B cell (primary cell): ENCODE data around the gene NSG1. TPM values are rescaled to one million over a fixed set of nuclear protein-coding genes. Genes with fewer than 3 reads are reported as not detected.

Experiments used
- ATAC-seq: fragments of 200-7000 bp; cut with Tn5 transposase; one replicate; pipeline ENCODE4 v1.10.0; 2021; ENCODE audit warnings: low read depth, mild to moderate bottlenecking, moderate number of reproducible peaks, moderate library complexity
- CTCF ChIA-PET: fragments of 350-600 bp; sonication (Branson Sonifier 250); formaldehyde crosslinking; loops from one replicate; lab custom pipeline; 2021; ENCODE audit warnings: antibody characterized with exemption, inconsistent platforms; lab: Charles Lee
- POLR2A ChIA-PET: fragments of 350-600 bp; sonication (Branson Sonifier 250); formaldehyde crosslinking; loops from one replicate; lab custom pipeline; 2021; ENCODE audit warnings: antibody characterized with exemption; lab: Charles Lee
- DNase-seq: peaks from one replicate; pipeline ENCODE4 v3.0.0; 2013
- H2AFZ ChIP-seq: 2 replicates; pipeline ENCODE4 v1.6.1; 2012; ENCODE audit warnings: mild to moderate bottlenecking, low read depth, low read length; ENCODE audit not compliant: insufficient read depth, poor library complexity, severe bottlenecking
- H3K27ac ChIP-seq, 2 donors: 1 replicate in 1 of 2; 2 replicates in 1 of 2; pipeline ENCODE4 v1.5.1; 2012 to 2013; ENCODE audit warnings: low read length in 2 of 2, mild to moderate bottlenecking in 2 of 2, moderate library complexity in 1 of 2
- H3K27me3 ChIP-seq, 4 experiments: fragments of 200-600 bp in 1 of 4; sonication (generic) in 1 of 4; replicated peaks in 1 of 4; 1 replicate in 2 of 4; 2 replicates in 2 of 4; pipeline versions ENCODE4 v1.6.1 to v1.7.0; 2013 to 2016; ENCODE audit warnings: low read length in 3 of 4, mild to moderate bottlenecking in 2 of 4, mixed read lengths in 1 of 4, moderate library complexity in 1 of 4; ENCODE audit not compliant: insufficient read depth in 4 of 4, control insufficient read depth in 3 of 4; ENCODE audit errors: control extremely low read depth in 1 of 4
- H3K36me3 ChIP-seq, 2 experiments: replicated peaks in 1 of 2; 1 replicate in 1 of 2; 2 replicates in 1 of 2; pipeline versions ENCODE4 v1.6.1 to v1.7.1; 2013; ENCODE audit warnings: low read length in 1 of 2; ENCODE audit not compliant: insufficient read depth in 2 of 2, control insufficient read depth in 1 of 2; ENCODE audit errors: control extremely low read depth in 1 of 2, extremely low read depth in 1 of 2
- H3K4me1 ChIP-seq, 2 donors: fragments of 200-600 bp in 1 of 2; sonication (generic) in 1 of 2; 1 replicate in 1 of 2; 2 replicates in 1 of 2; pipeline versions ENCODE4 v1.5.1 to v1.6.1; 2013 to 2017; ENCODE audit warnings: low read length in 2 of 2; ENCODE audit not compliant: control insufficient read depth in 2 of 2, insufficient read depth in 2 of 2
- H3K4me2 ChIP-seq: replicated peaks from 2 replicates; pipeline ENCODE3; 2012; ENCODE audit warnings: mild to moderate bottlenecking, low read depth, low read length; ENCODE audit not compliant: poor library complexity, severe bottlenecking
- H3K4me3 ChIP-seq, 5 experiments: fragments of 200-600 bp in 1 of 5; sonication (generic) in 1 of 5; 1 replicate in 3 of 5; 2 replicates in 2 of 5; pipeline versions ENCODE4 v1.5.1 to v1.7.0; 2011 to 2016; ENCODE audit warnings: low read length in 4 of 5, mild to moderate bottlenecking in 4 of 5, low read depth in 2 of 5, control low read depth in 1 of 5, moderate library complexity in 1 of 5; ENCODE audit not compliant: insufficient read depth in 1 of 5; ENCODE audit errors: control extremely low read depth in 1 of 5, extremely low read depth in 1 of 5
- H3K79me2 ChIP-seq: fragments of 200-600 bp; sonication (generic); one replicate; pipeline ENCODE4 v1.6.0; 2016; ENCODE audit warnings: low read length; ENCODE audit not compliant: control insufficient read depth, insufficient read depth
- H3K9ac ChIP-seq: fragments of 200-600 bp; sonication (generic); 2 replicates; pipeline ENCODE4 v1.6.1; 2017; ENCODE audit warnings: mild to moderate bottlenecking, low read length, moderate library complexity
- H3K9me3 ChIP-seq, 3 donors: one replicate each; pipeline versions ENCODE4 v1.6.1 to v1.7.1; 2013; ENCODE audit warnings: low read length in 2 of 3; ENCODE audit not compliant: control insufficient read depth in 2 of 3, insufficient read depth in 1 of 3; ENCODE audit errors: control extremely low read depth in 1 of 3
- H4K20me1 ChIP-seq: 2 replicates; pipeline ENCODE4 v1.6.0; 2012; ENCODE audit warnings: mild to moderate bottlenecking, low read length; ENCODE audit not compliant: insufficient read depth, control insufficient read depth, poor library complexity, severe bottlenecking
- H3K27ac Mint-ChIP-seq: one replicate; pipeline ENCODE4 v1.8.0; 2021; ENCODE audit warnings: mixed read lengths
- H3K27me3 Mint-ChIP-seq: one replicate; pipeline ENCODE4 v1.8.0; 2021; ENCODE audit warnings: mixed read lengths
- H3K4me1 Mint-ChIP-seq: one replicate; pipeline ENCODE4 v1.8.0; 2021; ENCODE audit warnings: mixed read lengths
- H3K4me3 Mint-ChIP-seq: one replicate; pipeline ENCODE4 v1.8.0; 2021; ENCODE audit warnings: mixed read lengths
- H3K9me3 Mint-ChIP-seq: one replicate; pipeline ENCODE4 v1.8.0; 2022; ENCODE audit warnings: mixed read lengths; ENCODE audit not compliant: insufficient read depth
- CTCF ChIP-seq: fragments of 200-600 bp; IDR thresholded peaks from one replicate; pipeline ENCODE4 v1.8.0; 2022; ENCODE audit warnings: antibody characterized with exemption, mild to moderate bottlenecking
- EZH2 ChIP-seq: IDR thresholded peaks from 2 replicates; pipeline ENCODE4 v1.6.1; 2012; ENCODE audit warnings: borderline replicate concordance, low read depth, mild to moderate bottlenecking, moderate library complexity, low read length; ENCODE audit not compliant: insufficient read depth, poor library complexity, severe bottlenecking
- WGBS: methylation state at CpG from one replicate; pipeline ENCODE4 v1.1.5; 2013; ENCODE audit warnings: missing lambda C conversion rate; ENCODE audit not compliant: insufficient coverage; 5-methylcytosine and 5-hydroxymethylcytosine counted together
- intact Hi-C: fragments of 100-400 bp; cut with micrococcal nuclease; formaldehyde crosslinking; loops from one replicate; pipeline ENCODE4 v1.10.0; 2022
- polyA plus RNA-seq: library from polyadenylated mRNA; depleted of rRNA; stranded (reverse); fragments of >200 nt; gene quantifications from 2 replicates; pipeline ENCODE4 v1.2.3, GENCODE V29; 2012
- total RNA-seq, 2 donors: library from RNA; stranded (reverse); fragments of 120-200 nt in 1 of 2; gene quantifications; 1 replicate in 1 of 2; 2 replicates in 1 of 2; pipeline versions ENCODE4 v1.2.3 to v1.2.4, GENCODE V29; 2013 to 2022

NSG1 gene
- total and polyA plus RNA-seq, 2 donors (not counting 1 experiment from before 2014, with no cell fraction given), result not detected

- Histone ChIP-seq H3K36me3 (peaks cover 9 to 24% of the 10 kb centered on the region in 2 experiments), H3K4me1 (no peaks in the 10 kb centered on the region), H3K27ac (no peak overlapping the region), H3K9me3 (no peaks in the 10 kb centered on the region), H2AFZ (no peak overlapping the region), H3K9ac (no peak overlapping the region), H3K4me3 (no peak overlapping the region), H3K4me2 (no peak overlapping the region), H3K27me3 (no peaks in the 10 kb centered on the region), H3K79me2 (no peaks in the 10 kb centered on the region), H4K20me1 (peaks cover 5% of the 10 kb centered on the region)
- intact Hi-C loops, result no loop called here
- Mint-ChIP-seq H3K27me3 (no peaks in the 10 kb centered on the region), H3K9me3 (no peaks in the 10 kb centered on the region), H3K4me3 (no peak overlapping the region), H3K4me1 (no peaks in the 10 kb centered on the region), H3K27ac (no peak overlapping the region)
- POLR2A ChIA-PET, result no interaction called here
- CTCF ChIA-PET, result no interaction called here
- WGBS, result 98% methylated on average over 10 of the region's 11 CpGs
- ATAC-seq (no peak), DNase-seq (no peak)
- TF ChIP-seq EZH2, result no peak
- no peak for TF ChIP-seq CTCF
These were observed 45.6 kb downstream of the NSG1 start for GRCh38 chr4:4432341-4433125.

GRCh38 chr4:4433941-4434340 is 47.0 kb downstream of the NSG1 start:
- Mint-ChIP-seq H3K27ac (no peak overlapping the region), H3K9me3 (no peaks in the 10 kb centered on the region), H3K4me1 (no peaks in the 10 kb centered on the region), H3K4me3 (no peak overlapping the region), H3K27me3 (no peaks in the 10 kb centered on the region)
- Histone ChIP-seq H3K4me3 (no peak overlapping the region), H3K27ac (no peak overlapping the region), H3K4me1 (no peaks in the 10 kb centered on the region), H2AFZ (no peak overlapping the region), H4K20me1 (peaks cover 5% of the 10 kb centered on the region), H3K79me2 (no peaks in the 10 kb centered on the region), H3K36me3 (peaks cover 11 to 29% of the 10 kb centered on the region in 2 experiments), H3K27me3 (no peaks in the 10 kb centered on the region), H3K9ac (no peak overlapping the region), H3K4me2 (no peak overlapping the region), H3K9me3 (no peaks in the 10 kb centered on the region)
- ChIA-PET CTCF (interaction anchor here (0.7 kb wide), 1 partner anchor 9 kb away, joined by 3 read pairs; no protein-coding TSS in a partner anchor), POLR2A (no interaction called here)
- intact Hi-C loops, result no loop called here
- 100% methylated on average over 3 of the region's 4 CpGs for WGBS
- TF ChIP-seq EZH2 (no peak), CTCF (no peak)
- DNase-seq, result no peak
- no peak for ATAC-seq
